NCI-H2107 (cell line): ENCODE results near the gene BCAT1.

Experiments
- DNase-seq: peaks from one replicate; lab custom pipeline; 2025; lab: John Stamatoyannopoulos, UW

BCAT1 gene

DNA sequence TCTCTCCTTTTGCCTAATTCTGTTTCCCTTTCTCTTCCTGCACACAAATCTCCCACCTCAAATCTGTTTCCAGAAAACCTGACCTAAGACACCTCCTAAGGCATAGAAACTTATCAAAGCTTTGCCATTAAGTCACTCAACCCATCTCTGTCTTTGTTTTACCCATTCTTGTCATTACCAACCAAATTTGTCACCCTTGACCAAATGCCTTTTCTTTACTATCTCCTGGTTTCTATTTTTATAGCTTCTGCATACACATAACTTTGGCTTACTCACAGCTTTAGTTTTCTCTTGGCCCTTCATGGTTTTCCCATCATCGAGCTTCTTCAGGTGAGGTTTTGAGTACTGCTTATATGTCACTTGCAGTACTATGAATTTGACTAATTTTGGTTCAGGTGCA lies 184.2 kb downstream of the BCAT1 start:
- DNase-seq: no peak

DNA sequence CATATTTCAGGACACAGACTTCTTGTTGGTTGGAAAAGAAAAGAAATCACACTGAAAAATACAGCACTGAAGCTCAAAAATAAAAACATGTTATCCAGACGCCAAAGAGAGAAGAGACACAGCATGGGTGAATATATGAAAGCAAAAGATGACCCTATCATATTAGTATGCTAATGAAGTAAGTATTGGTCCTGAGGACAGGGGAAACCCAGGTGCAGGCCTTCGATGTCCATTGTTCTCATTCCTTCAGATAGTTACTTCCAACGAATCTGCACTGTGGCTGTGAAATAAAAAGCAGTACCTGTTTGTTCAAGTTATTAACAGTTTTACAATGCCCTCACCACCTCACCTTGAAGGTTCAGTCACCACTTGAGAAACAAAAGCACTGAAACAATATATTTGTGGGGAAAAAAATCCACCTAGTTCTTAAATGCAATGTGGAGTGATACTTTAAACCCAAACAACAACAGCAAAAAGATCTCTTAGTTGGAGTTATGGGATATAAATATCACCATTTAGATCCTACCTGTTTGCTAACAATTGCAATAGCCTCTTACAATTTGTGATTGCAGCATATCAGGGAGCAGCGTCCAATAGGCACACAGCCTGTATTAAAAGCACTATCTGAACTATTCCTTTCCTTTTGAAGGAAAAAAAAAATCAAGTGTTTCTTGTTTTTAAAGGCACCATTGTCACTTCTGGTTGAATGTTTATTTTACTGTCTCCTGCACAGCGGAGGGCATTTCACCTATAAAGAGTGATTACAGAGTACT lies 188.1 kb downstream of the BCAT1 start:
- no peak for DNase-seq

DNA sequence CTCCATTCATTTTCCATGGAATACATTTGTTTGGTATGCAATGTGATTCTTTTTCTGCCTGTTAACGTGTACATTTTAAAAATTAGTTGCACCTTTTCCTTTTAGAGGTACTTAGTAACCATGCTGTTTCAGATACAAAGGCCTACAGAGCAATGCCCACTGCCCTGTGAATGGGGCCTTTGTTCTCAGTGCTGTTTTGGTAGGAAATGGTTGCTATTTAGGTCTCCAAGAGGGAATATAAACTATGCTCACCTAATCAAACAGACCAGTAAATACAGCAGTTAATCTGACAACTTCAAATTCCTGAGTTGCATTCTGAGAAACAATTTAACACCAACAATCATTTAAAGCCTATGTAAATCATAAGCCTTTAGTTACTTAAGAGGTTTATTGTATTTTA lies 188.7 kb downstream of the BCAT1 start:
- DNase-seq: no peak
